Osteocyte (in vitro differentiated cells): Measurements from ENCODE around the gene RGL3. TPM values are rescaled to one million over a fixed set of nuclear protein-coding genes. Genes with fewer than 3 reads are reported as not detected.
"Not testable (repeated sequence)": the region's sequence is repeated elsewhere in the genome, so short reads cannot be mapped to it uniquely, and the experiment has no call there.

Source experiments
- DNase-seq: peaks from one replicate; pipeline ENCODE4 v3.0.0; 2021; ENCODE audit warnings: mixed read lengths; ENCODE audit not compliant: unreplicated experiment; ENCODE audit errors: extremely low spot score
- H3K27ac Mint-ChIP-seq: one replicate; pipeline ENCODE4 v1.8.0; 2021; ENCODE audit warnings: mild to moderate bottlenecking, mixed read lengths; ENCODE audit not compliant: unreplicated experiment
- H3K27me3 Mint-ChIP-seq: one replicate; pipeline ENCODE4 v1.8.0; 2021; ENCODE audit warnings: mixed read lengths; ENCODE audit not compliant: unreplicated experiment
- H3K36me3 Mint-ChIP-seq: one replicate; pipeline ENCODE4 v1.8.0; 2021; ENCODE audit warnings: mixed read lengths; ENCODE audit not compliant: unreplicated experiment
- H3K4me1 Mint-ChIP-seq: one replicate; pipeline ENCODE4 v1.8.0; 2021; ENCODE audit warnings: mixed read lengths; ENCODE audit not compliant: unreplicated experiment
- H3K4me3 Mint-ChIP-seq: one replicate; pipeline ENCODE4 v1.8.0; 2021; ENCODE audit warnings: mild to moderate bottlenecking, moderate library complexity, mixed read lengths; ENCODE audit not compliant: unreplicated experiment
- H3K9me3 Mint-ChIP-seq: one replicate; pipeline ENCODE4 v1.8.0; 2021; ENCODE audit warnings: mixed read lengths; ENCODE audit not compliant: unreplicated experiment
- long read RNA-seq: library from polyadenylated mRNA; unstranded; transcript quantifications from one replicate; pipeline ENCODE4 v2.0.0, GENCODE V29; 2021
- total RNA-seq: library from RNA; stranded (reverse); gene quantifications from 2 replicates; pipeline ENCODE4 v1.2.1, GENCODE V29; 2021
- TF ChIP-seq, protein P1 (sequence below): fragments of 200-600 bp; sonication (generic); IDR thresholded peaks from 2 replicates; pipeline ENCODE4 v1.5.0; 2021; ENCODE audit warnings: antibody characterized with exemption, mild to moderate bottlenecking, moderate library complexity

The RGL3 gene, protein sequence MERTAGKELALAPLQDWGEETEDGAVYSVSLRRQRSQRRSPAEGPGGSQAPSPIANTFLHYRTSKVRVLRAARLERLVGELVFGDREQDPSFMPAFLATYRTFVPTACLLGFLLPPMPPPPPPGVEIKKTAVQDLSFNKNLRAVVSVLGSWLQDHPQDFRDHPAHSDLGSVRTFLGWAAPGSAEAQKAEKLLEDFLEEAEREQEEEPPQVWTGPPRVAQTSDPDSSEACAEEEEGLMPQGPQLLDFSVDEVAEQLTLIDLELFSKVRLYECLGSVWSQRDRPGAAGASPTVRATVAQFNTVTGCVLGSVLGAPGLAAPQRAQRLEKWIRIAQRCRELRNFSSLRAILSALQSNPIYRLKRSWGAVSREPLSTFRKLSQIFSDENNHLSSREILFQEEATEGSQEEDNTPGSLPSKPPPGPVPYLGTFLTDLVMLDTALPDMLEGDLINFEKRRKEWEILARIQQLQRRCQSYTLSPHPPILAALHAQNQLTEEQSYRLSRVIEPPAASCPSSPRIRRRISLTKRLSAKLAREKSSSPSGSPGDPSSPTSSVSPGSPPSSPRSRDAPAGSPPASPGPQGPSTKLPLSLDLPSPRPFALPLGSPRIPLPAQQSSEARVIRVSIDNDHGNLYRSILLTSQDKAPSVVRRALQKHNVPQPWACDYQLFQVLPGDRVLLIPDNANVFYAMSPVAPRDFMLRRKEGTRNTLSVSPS
- total RNA-seq = 1.1 and 1.9 TPM in 2 replicates
- long read RNA-seq = 0 reads

DNA sequence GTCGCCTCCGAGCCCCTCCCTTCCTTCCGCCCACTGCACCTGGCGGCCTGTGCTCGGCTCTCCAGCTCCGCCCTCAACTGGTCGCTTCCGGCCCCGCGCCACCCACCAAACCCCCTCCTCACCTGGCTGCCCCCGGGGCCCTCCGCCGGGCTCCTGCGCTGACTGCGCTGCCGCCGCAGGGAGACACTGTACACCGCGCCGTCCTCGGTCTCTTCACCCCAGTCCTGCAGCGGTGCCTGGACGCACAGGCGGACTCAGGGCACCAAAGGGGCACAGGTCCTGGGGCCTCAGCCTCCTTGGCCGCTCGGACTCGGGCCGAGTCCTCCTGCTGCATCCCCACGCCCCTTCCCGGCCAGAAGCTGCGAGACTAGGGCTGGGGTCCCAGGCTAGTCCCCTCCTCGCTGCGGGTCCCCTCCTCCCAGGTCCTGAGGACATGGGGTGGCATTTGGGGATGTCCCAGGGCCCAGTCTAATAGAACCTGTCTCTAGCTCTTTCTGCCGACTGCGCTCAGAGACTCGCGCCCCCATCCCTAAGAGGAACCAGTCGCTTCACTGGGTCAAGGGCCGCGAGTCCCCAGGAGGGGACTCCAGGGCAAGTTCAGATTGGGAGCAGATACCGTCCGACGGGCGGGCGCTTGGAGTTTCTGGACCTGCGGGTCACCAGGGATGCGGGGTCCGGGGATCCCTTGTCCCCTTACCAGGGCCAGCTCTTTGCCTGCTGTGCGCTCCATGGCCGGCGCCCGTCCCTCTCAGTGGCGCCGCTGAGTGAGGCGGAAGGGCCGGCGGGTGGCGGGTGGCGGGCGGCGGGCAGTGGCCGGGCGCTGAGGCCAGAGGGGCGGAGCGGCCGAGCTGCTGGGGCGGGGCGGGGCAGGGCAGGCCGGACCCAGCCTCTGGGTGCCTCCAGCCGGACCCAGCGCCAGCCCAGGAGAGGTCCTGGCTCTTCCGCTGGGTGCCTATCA is at the start of gene RGL3:
Gene RGL3, minus strand, starts transcription at position 766 of the 958 bp plus-strand sequence. Its CDS starts 36 bp downstream, at position 730.
- TF ChIP-seq, protein P1, sequence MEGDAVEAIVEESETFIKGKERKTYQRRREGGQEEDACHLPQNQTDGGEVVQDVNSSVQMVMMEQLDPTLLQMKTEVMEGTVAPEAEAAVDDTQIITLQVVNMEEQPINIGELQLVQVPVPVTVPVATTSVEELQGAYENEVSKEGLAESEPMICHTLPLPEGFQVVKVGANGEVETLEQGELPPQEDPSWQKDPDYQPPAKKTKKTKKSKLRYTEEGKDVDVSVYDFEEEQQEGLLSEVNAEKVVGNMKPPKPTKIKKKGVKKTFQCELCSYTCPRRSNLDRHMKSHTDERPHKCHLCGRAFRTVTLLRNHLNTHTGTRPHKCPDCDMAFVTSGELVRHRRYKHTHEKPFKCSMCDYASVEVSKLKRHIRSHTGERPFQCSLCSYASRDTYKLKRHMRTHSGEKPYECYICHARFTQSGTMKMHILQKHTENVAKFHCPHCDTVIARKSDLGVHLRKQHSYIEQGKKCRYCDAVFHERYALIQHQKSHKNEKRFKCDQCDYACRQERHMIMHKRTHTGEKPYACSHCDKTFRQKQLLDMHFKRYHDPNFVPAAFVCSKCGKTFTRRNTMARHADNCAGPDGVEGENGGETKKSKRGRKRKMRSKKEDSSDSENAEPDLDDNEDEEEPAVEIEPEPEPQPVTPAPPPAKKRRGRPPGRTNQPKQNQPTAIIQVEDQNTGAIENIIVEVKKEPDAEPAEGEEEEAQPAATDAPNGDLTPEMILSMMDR = no peak
- Mint-ChIP-seq H3K4me3 (peak within 1 kb of the TSS; percentile 57), H3K27me3 (peaks cover 35% of the 10 kb centered on the region), H3K4me1 (peaks cover 29% of the 10 kb centered on the region), H3K9me3 (no peaks in the 10 kb centered on the region), H3K36me3 (no peaks in the 10 kb centered on the region), H3K27ac (no peak within 1 kb of the TSS)
- no peak for DNase-seq

DNA sequence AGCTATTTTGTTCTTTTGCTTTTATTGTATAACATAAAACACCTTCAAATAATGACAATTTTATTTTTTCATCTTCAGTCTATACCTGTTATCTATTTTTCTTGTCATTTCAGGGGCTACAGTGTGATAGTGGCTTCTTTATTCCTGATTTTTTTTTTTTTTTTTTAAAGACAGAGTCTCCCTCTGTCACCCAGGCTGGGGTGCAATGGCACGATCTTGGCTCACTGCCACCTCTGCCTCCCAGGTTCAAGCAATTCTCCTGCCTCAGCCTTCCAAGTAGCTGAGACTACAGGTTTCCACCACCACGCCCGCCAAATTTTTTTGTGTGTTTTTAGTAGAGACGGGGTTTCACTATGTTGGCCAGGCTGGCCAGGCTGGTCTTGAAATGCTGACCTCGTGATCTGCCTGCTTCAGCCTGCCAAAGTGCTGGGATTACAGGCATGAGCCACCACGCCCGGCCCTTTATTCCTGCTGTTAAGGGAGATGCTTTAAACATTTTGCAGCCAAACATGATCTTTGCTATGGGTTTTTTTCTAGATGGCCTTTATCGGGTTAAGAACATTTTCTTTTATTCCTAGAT is 49.2 kb upstream of the RGL3 start:
- not testable (repeated sequence) for H3K9me3 Mint-ChIP-seq, H3K4me3 Mint-ChIP-seq, DNase-seq, H3K4me1 Mint-ChIP-seq, H3K36me3 Mint-ChIP-seq, H3K27me3 Mint-ChIP-seq, H3K27ac Mint-ChIP-seq

DNA sequence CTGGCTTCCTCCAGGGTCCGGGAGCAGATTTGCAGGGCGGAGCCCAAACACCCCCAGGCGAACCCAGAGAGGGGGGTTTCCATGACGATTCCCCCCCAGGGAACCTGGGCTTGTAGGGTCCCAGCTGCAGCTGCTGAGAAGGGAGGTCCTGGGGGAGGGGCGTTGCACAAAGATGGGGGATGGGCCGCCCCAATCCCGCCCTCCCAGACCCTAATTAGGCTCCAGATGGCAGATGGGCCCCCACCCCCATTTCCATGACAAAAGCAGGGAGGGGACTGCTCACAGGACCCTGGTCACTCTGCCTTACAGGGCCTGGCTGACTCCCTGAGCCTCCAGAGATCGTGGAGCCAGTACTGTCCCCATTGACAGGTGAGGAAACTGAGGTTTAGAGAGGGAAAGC is 46.5 kb upstream of the RGL3 start:
- Mint-ChIP-seq H3K36me3 (no peaks in the 10 kb centered on the region), H3K4me3 (no peak overlapping the region), H3K4me1 (no peaks in the 10 kb centered on the region), H3K9me3 (no peaks in the 10 kb centered on the region), H3K27me3 (no peaks in the 10 kb centered on the region), H3K27ac (no peak overlapping the region)
- TF ChIP-seq, protein P1 = no peak
- DNase-seq = no peak

DNA sequence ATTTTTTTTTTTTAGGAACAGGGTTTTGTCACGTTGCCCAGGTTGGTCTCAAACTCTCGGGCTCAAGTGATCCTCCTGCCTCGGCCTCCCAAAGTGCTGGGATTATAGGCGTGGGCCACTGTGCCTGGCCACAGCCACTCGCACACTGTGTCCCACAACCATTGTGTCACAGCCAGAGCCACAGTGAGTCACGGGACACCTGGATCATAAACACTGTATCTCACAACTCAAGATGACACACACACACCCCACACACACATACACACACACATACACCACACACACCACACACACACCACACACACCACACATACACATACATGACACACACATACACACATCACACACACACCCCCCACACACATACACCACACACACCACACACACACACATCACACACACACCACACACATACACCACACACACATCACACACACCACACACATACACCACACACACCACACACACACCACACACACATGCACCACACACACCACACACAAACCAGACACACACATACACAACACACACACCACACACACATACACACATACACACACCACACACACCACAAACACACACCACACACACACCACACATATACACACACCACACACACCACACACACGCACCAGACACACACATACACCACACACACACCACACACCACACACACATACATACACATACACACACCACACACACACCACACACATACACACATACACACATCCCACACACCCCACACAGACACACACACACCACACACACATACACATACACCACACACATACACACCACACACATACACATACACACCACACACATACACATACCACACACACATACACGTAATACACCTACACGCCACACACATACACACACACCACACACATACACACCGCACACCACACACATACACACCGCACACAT is 45.5 kb upstream of the RGL3 start:
- TF ChIP-seq, protein P1 = no peak
- no peaks in the 10 kb centered on the region for H3K36me3 Mint-ChIP-seq
- H3K4me1 Mint-ChIP-seq = no peaks in the 10 kb centered on the region
- H3K27ac Mint-ChIP-seq = no peak overlapping the region
- H3K4me3 Mint-ChIP-seq = no peak overlapping the region
- DNase-seq = no peak
- no peaks in the 10 kb centered on the region for H3K9me3 Mint-ChIP-seq
- H3K27me3 Mint-ChIP-seq = no peaks in the 10 kb centered on the region
